LNCAP (cell line): ENCODE results near the gene SCP2.

ENCODE experiments used
- CTCF ChIP-seq: fragments of 450-650 bp; IDR thresholded peaks from 2 replicates; pipeline ENCODE4 v1.5.1; 2017; ENCODE audit warnings: mild to moderate bottlenecking

SCP2 gene

GRCh38 chr1:53069663-53070327 is 142.7 kb downstream of the SCP2 start:
- no peak for TF ChIP-seq CTCF

- no peak for TF ChIP-seq CTCF
These were observed 143.5 kb downstream of the SCP2 start for GRCh38 chr1:53070621-53071020.

- no peak for TF ChIP-seq CTCF
These were observed 144.2 kb downstream of the SCP2 start for GRCh38 chr1:53071167-53071865.

GRCh38 chr1:53071915-53072314 is 144.8 kb downstream of the SCP2 start:
- no peak for TF ChIP-seq CTCF

- no peak for TF ChIP-seq CTCF
These were observed 146.2 kb downstream of the SCP2 start for GRCh38 chr1:53073287-53073686.

DNA sequence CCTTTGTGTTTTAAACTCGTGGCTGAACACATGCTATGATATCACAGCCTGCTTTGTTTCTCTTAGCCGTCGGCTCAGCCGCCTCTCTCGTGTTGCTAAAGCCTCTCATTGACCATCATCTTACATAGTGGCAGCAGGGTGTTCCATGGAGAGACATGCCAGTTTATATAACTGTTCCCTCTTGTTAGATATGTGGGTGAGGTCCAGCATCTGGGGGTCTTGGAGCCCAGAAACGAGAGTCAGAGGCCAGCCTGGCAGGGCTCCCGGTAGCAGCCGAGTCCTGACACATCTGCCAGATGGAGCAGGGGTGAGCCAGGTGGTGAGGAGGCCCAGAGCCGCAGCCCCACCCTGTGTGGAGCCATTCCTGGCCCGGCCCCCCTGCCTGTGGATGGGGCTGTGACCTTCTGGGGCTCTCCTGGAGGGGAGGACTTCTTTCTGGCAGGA is 146.8 kb downstream of the SCP2 start:
- TF ChIP-seq CTCF, result no peak

- no peak for TF ChIP-seq CTCF
These were observed 147.5 kb downstream of the SCP2 start for GRCh38 chr1:53074313-53075154.
